GM11168 (cell line): ENCODE data around the gene OXGR1.
"Not testable (repeated sequence)": the region's sequence is repeated elsewhere in the genome, so short reads cannot be mapped to it uniquely, and the experiment has no call there.

Experiments
- in situ Hi-C: fragments of 300-500 bp; cut with MboI; formaldehyde crosslinking; loops from one replicate; pipeline ENCODE4 v1.12.0; 2022; ENCODE audit warnings: low sequenced_read_pairs; ENCODE audit not compliant: unreplicated experiment

Gene OXGR1

GRCh38 chr13:96994017-96994857, at the start of gene OXGR1:
OXGR1 (minus strand) TSS chr13:96994476; CDS start chr13:96987759, 6,717 bp downstream.
- in situ Hi-C loops, result no loop called here

- in situ Hi-C loops, result no loop called here
Measured at GRCh38 chr13:97043302-97043701, 49.0 kb upstream of the OXGR1 start.

- in situ Hi-C loops, result no loop called here
Measured at GRCh38 chr13:97030705-97031452, 36.6 kb upstream of the OXGR1 start.

GRCh38 chr13:97028441-97029299, 34.4 kb upstream of the OXGR1 start:
- in situ Hi-C loops, result no loop called here

- in situ Hi-C loops, result no loop called here
Measured at GRCh38 chr13:97027162-97027554, 32.9 kb upstream of the OXGR1 start.

- in situ Hi-C loops, result no loop called here
Measured at GRCh38 chr13:97026531-97027161, 32.4 kb upstream of the OXGR1 start.

GRCh38 chr13:97023812-97024211, 29.5 kb upstream of the OXGR1 start:
- in situ Hi-C loops, result not testable (repeated sequence)

- in situ Hi-C loops, result no loop called here
Measured at GRCh38 chr13:97023117-97023516, 28.8 kb upstream of the OXGR1 start.

- in situ Hi-C loops, result no loop called here
Measured at GRCh38 chr13:97021241-97021640, 27.0 kb upstream of the OXGR1 start.

GRCh38 chr13:97020689-97021240, 26.5 kb upstream of the OXGR1 start:
- in situ Hi-C loops, result no loop called here

- in situ Hi-C loops, result no loop called here
Measured at GRCh38 chr13:97020194-97020593, 25.9 kb upstream of the OXGR1 start.

GRCh38 chr13:97019236-97019635, 25.0 kb upstream of the OXGR1 start:
- in situ Hi-C loops, result no loop called here

- in situ Hi-C loops, result no loop called here
Measured at GRCh38 chr13:97018029-97018819, 23.9 kb upstream of the OXGR1 start.

GRCh38 chr13:97017322-97017721, 23.0 kb upstream of the OXGR1 start:
- in situ Hi-C loops, result no loop called here

GRCh38 chr13:97015661-97016350, 21.5 kb upstream of the OXGR1 start:
- in situ Hi-C loops, result no loop called here

- in situ Hi-C loops, result no loop called here
Measured at GRCh38 chr13:97012251-97013048, 18.2 kb upstream of the OXGR1 start.

- in situ Hi-C loops, result no loop called here
Measured at GRCh38 chr13:97011446-97012131, 17.3 kb upstream of the OXGR1 start.
